Thymus (tissue), 11 donors: ENCODE data around the gene ZNF512B. TPM values are rescaled to one million over a fixed set of nuclear protein-coding genes. Genes with fewer than 3 reads are reported as not detected.
"Not testable (repeated sequence)": the region's sequence is repeated elsewhere in the genome, so short reads cannot be mapped to it uniquely, and the experiment has no call there.

Source experiments
- DNase-seq, 9 donors: peaks; one replicate each; pipeline ENCODE4 v3.0.0-alpha.2; 2013; ENCODE audit warnings: low spot score in 9 of 9, low read depth in 6 of 9, missing footprints in 1 of 9
- H3K27ac ChIP-seq, 2 donors: one replicate each; pipeline ENCODE4 v1.5.1; 2013; ENCODE audit warnings: control low read depth in 1 of 2, low read depth in 1 of 2, low read length in 1 of 2, mild to moderate bottlenecking in 1 of 2, moderate library complexity in 1 of 2
- H3K27me3 ChIP-seq, 2 donors: one replicate each; pipeline ENCODE4 v1.5.1; 2013; ENCODE audit warnings: low read length in 1 of 2; ENCODE audit not compliant: control insufficient read depth in 2 of 2, insufficient read depth in 1 of 2
- H3K36me3 ChIP-seq, 2 donors: one replicate each; pipeline ENCODE4 v1.5.1; 2013; ENCODE audit warnings: low read length in 1 of 2, mild to moderate bottlenecking in 1 of 2, moderate library complexity in 1 of 2; ENCODE audit not compliant: control insufficient read depth in 2 of 2, insufficient read depth in 2 of 2
- H3K4me1 ChIP-seq, 2 donors: one replicate each; pipeline ENCODE4 v1.5.1; 2013; ENCODE audit warnings: low read length in 2 of 2; ENCODE audit not compliant: control insufficient read depth in 2 of 2, insufficient read depth in 2 of 2
- H3K4me3 ChIP-seq, 2 donors: one replicate each; pipeline ENCODE4 v1.5.1; 2013; ENCODE audit warnings: low read length in 2 of 2, control low read depth in 1 of 2, mild to moderate bottlenecking in 1 of 2
- H3K9me3 ChIP-seq, 2 donors: one replicate each; pipeline ENCODE4 v1.5.1; 2013; ENCODE audit warnings: low read length in 1 of 2, mild to moderate bottlenecking in 1 of 2; ENCODE audit not compliant: control insufficient read depth in 2 of 2, insufficient read depth in 1 of 2
- WGBS: extraction: QIAGEN DNeasy Blood & Tissue Kit; methylation state at CpG from one replicate; pipeline ENCODE4 v1.1.7; 2013; 5-methylcytosine and 5-hydroxymethylcytosine counted together
- polyA plus RNA-seq: library from polyadenylated mRNA; stranded (reverse); fragments of 200-250 nt; gene quantifications from one replicate; pipeline ENCODE4 v1.2.3, GENCODE V29; 2013
- total RNA-seq: library from RNA; stranded (reverse); fragments of 120-200 nt; gene quantifications from one replicate; pipeline ENCODE4 v1.2.4, GENCODE V29; 2013
- donor health status: healthy.

ZNF512B gene
- total and polyA plus RNA-seq, 2 donors, result 10.0 to 13.4 TPM

- DNase-seq, result peak in 3 of 9 donors; percentile 52 to 72 (median 55)
- H3K36me3 ChIP-seq, result peaks cover 22 to 28% of the 10 kb centered on the region in 2 donors
- under 1% methylated on average over 52 of the region's 52 CpGs for WGBS
- H3K27me3 ChIP-seq, result peaks cover 0 to 17% of the 10 kb centered on the region in 2 donors
- H3K4me3 ChIP-seq, result peak within 1 kb of the TSS; percentile 69 to 78
- no peaks in the 10 kb centered on the region for H3K9me3 ChIP-seq
- H3K4me1 ChIP-seq, result peaks cover 15 to 41% of the 10 kb centered on the region in 2 donors
- peak within 1 kb of the TSS; percentile 66 to 85 for H3K27ac ChIP-seq
These were observed 10.0 kb upstream of the ZNF512B start, which contains the start of gene SAMD10 for GRCh38 chr20:63979557-63980316. SAMD10 (minus strand) TSS chr20:63979642; CDS start chr20:63979467, 175 bp downstream.

GRCh38 chr20:63979229-63979556 is 9.5 kb upstream of the ZNF512B start:
- WGBS, result under 1% methylated on average over 47 of the region's 47 CpGs
- peaks cover 15 to 44% of the 10 kb centered on the region in 2 donors for H3K4me1 ChIP-seq
- peaks cover 0 to 2% of the 10 kb centered on the region in 2 donors for H3K9me3 ChIP-seq
- DNase-seq, result no peak
- peak overlapping the region; percentile 55 to 69 for H3K4me3 ChIP-seq
- peak overlapping the region; percentile 43 to 85 for H3K27ac ChIP-seq
- peaks cover 0 to 17% of the 10 kb centered on the region in 2 donors for H3K27me3 ChIP-seq
- peaks cover 17 to 23% of the 10 kb centered on the region in 2 donors for H3K36me3 ChIP-seq

GRCh38 chr20:63978319-63979228 is 8.8 kb upstream of the ZNF512B start:
- peak overlapping the region; percentile 55 to 69 for H3K4me3 ChIP-seq
- H3K36me3 ChIP-seq, result peaks cover 17 to 18% of the 10 kb centered on the region in 2 donors
- peaks cover 15 to 47% of the 10 kb centered on the region in 2 donors for H3K4me1 ChIP-seq
- WGBS, result 3% methylated on average over 52 of the region's 52 CpGs
- DNase-seq, result peak in 1 of 9 donors; percentile 55
- H3K27me3 ChIP-seq, result peaks cover 0 to 17% of the 10 kb centered on the region in 2 donors
- H3K27ac ChIP-seq, result peak overlapping the region; percentile 43 to 85
- H3K9me3 ChIP-seq, result peaks cover 0 to 2% of the 10 kb centered on the region in 2 donors

- peaks cover 15 to 47% of the 10 kb centered on the region in 2 donors for H3K4me1 ChIP-seq
- H3K4me3 ChIP-seq, result peak overlapping the region; percentile 55 to 69
- H3K9me3 ChIP-seq, result peaks cover 0 to 2% of the 10 kb centered on the region in 2 donors
- DNase-seq, result no peak
- H3K36me3 ChIP-seq, result peaks cover 10 to 12% of the 10 kb centered on the region in 2 donors
- peaks cover 0 to 17% of the 10 kb centered on the region in 2 donors for H3K27me3 ChIP-seq
- no peak overlapping the region for H3K27ac ChIP-seq
- WGBS, result 88% methylated on average over 16 of the region's 16 CpGs
These were observed 8.1 kb upstream of the ZNF512B start for GRCh38 chr20:63977739-63978276.

GRCh38 chr20:63976980-63977738 is 7.4 kb upstream of the ZNF512B start:
- H3K9me3 ChIP-seq, result peaks cover 0 to 2% of the 10 kb centered on the region in 2 donors
- H3K4me1 ChIP-seq, result peaks cover 15 to 53% of the 10 kb centered on the region in 2 donors
- peaks cover 0 to 17% of the 10 kb centered on the region in 2 donors for H3K27me3 ChIP-seq
- no peak for DNase-seq
- 97% methylated on average over 18 of the region's 18 CpGs for WGBS
- H3K27ac ChIP-seq, result no peak overlapping the region
- H3K36me3 ChIP-seq, result peaks cover 9% of the 10 kb centered on the region in 2 donors
- no peak overlapping the region for H3K4me3 ChIP-seq

- not testable (repeated sequence) for H3K36me3 ChIP-seq, DNase-seq, H3K9me3 ChIP-seq, H3K27ac ChIP-seq, H3K4me3 ChIP-seq
- H3K4me1 ChIP-seq, result peaks cover 12 to 50% of the 10 kb centered on the region in 2 donors
- 90% methylated on average over 7 of the region's 7 CpGs for WGBS
- peaks cover 0 to 17% of the 10 kb centered on the region in 2 donors for H3K27me3 ChIP-seq
These were observed 6.8 kb upstream of the ZNF512B start for GRCh38 chr20:63976511-63976910.

- no peak for DNase-seq
These were observed 4.9 kb upstream of the ZNF512B start for GRCh38 chr20:63974402-63975200.

More at GRCh38 chr20:63974402-63975200, 4.9 kb upstream of the ZNF512B start:
- Histone ChIP-seq H3K36me3 (peaks cover 9% of the 10 kb centered on the region in 2 donors), H3K9me3 (peaks cover 0 to 2% of the 10 kb centered on the region in 2 donors), H3K4me3 (no peak overlapping the region), H3K4me1 (peaks cover 9 to 44% of the 10 kb centered on the region in 2 donors), H3K27me3 (peaks cover 2 to 17% of the 10 kb centered on the region in 2 donors), H3K27ac (peak overlapping the region in 1 of 2 donors; percentile 26)
- WGBS, result 93% methylated on average over 19 of the region's 19 CpGs
